ENCODE measurements around the gene AFG1L.

DNA sequence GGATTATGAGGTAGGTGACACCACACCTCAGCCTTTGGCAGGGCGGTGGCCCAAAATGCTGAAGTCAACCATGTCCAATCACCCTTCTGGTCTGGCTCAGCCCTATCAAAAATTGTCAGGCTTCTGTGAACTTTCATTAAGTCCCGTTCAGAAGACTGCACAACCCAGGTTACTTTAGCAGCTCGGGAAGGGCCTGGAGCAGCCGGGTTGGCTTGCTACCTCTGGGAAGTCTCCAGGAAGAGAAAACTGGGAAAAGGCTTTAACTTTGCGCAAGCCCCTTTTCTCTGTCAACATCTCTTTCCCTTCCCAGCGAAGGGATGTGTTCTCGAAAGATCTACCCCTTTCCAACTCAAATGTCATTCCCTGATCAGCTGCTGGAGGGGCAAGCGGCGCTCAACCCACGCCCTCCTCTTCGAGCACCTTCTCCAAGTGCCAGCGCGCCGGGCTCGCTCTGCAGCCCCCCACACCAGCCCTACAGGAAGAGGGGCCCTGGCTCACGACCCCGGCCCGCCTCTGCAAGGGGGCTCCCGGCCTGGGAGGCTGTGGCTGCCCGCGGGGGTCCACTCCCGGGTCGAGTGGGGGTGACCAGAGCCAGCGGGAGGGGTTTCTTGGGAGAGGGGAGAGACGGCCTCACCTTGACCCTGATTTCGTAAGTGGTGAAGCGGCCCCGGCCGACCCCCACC, 34.6 kb upstream of the AFG1L start:
- no peak for TF ChIP-seq EZH2 (IDR thresholded peaks at IDR 0.05; ENCODE audit: borderline replicate concordance, low read depth, low read length, severe bottlenecking)
- TF ChIP-seq, protein P1, sequence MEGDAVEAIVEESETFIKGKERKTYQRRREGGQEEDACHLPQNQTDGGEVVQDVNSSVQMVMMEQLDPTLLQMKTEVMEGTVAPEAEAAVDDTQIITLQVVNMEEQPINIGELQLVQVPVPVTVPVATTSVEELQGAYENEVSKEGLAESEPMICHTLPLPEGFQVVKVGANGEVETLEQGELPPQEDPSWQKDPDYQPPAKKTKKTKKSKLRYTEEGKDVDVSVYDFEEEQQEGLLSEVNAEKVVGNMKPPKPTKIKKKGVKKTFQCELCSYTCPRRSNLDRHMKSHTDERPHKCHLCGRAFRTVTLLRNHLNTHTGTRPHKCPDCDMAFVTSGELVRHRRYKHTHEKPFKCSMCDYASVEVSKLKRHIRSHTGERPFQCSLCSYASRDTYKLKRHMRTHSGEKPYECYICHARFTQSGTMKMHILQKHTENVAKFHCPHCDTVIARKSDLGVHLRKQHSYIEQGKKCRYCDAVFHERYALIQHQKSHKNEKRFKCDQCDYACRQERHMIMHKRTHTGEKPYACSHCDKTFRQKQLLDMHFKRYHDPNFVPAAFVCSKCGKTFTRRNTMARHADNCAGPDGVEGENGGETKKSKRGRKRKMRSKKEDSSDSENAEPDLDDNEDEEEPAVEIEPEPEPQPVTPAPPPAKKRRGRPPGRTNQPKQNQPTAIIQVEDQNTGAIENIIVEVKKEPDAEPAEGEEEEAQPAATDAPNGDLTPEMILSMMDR (IDR thresholded peaks at IDR 0.05; ENCODE audit: borderline replicate concordance, extremely low read depth, low read length, poor library complexity, severe bottlenecking): no peak
